ENCODE results near the gene ZNF185.

Gene ZNF185

DNA sequence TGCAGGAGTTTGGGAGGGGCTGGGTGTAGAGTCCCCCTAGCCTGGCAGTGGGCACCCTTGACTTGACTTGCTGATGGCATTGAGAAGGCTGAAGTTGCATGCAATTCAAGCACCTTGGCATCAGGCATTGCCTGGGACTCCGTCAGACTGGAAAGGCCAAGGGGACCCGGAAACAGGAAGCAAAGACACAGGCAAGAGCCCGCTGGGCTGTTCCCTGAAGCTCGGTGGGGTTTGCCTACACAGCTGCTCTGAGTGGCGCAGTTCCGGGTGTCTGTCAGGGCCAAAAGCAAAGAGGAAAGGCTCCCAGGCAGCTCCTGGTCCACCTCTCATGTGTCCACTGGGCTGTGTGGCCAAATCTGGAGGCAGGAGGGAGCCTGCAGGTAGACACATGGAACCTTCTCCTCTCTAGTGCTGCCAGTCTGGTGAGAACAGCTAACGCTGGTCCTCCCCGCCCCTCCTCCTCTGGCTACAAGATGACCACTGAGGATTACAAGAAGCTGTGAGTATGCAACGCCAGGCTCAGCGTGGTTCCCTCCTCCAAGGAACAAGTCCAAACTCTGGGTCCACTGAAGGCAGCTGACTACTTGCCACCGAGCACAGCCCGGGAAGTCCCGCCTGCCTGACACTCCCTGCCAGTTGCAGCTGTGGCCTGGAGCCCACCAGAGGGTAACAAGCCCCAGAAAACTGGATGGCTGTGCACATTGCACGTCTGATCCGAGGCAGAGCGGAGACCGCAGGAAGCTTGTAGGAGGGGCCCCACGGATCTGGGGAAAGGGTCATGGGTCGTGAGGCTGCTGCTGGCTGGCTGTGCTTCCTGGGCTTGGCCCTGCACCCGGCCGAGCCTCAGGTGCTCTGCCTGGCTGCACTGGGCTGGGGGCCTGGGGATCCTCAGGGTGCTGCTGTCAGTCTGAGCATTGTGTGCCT is 20.1 kb downstream of the ZNF185 start:
- no peak for ATAC-seq

DNA sequence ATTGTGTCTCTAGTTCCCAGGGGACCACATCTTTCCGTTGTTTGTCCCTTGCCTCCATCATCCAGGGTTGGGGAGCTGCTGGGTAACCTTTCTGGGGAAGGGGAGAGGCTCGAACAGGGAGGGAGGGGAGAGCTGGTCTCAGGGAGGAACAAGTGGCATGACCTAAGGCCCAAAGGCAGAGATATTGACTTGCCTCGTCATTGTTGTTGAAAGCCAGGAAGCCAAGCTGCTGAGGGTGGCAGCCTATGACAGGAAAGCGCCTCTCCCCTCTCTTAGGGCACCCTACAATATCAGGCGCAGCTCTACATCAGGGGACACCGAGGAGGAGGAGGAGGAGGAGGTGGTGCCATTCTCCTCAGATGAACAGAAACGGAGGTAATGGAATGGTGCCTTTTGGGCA is 20.8 kb downstream of the ZNF185 start:
- no peak for ATAC-seq

DNA sequence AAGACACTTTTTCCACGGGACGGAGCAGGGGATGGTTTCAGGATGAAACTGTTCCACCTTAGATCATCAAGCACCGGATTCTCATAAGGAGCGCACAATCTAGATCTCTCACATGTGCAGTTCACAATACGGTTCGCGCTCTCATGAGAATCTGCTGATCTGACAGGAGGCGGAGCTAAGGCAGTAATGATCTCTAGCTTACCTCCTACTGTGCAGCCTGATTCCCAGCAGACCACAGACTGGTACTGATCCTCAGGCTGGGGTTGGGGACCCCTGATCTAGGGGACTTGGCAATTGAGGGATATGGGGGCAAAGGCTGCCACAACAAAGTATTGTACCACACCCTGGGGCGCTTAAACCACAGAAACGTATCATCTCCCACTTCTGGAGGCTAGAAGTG is 25.7 kb downstream of the ZNF185 start:
- ATAC-seq, result no peak

DNA sequence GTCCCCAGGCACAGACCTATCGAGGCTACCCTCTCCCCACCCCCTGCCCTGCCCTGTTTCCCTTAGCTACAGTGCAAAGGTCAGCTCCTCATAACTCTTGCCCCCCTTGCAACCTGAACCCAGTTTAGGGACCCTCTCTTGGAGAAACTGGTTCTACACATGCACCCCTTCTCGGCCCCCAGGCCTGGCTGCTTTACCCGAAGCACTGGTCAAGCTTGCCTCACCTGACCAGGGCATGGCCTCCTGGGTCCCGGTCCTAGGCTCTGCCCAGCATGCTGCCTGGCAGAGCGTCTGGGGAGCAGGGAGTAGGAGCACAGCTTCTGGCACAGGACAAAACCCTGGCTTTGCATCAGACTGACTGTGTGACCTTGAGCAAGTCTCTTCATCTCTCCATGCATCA is 28.0 kb downstream of the ZNF185 start:
- no peak for ATAC-seq

GRCh38 chrX:152926279-152926678 is 28.4 kb downstream of the ZNF185 start:
- peak; percentile 80 to 89 for ATAC-seq

DNA sequence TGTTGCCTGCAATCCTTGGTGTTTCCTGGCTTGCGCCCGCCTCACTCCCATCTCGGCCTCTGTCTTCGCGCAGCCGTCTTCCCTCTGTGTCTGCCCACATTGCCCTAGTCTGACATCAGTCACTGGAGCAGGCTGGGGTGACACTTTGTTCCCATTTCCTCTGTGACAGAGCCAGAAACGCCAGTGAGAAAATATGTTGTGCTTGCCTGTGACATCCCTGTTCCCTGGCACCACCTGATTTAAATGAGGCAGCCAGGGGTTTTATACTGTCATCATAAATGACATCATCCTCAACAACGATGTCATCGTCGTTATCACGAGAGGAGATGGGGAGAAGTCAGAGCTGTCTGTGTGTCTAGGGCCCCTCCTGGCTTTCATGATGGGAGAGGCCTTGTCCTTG is 29.1 kb downstream of the ZNF185 start:
- no peak for ATAC-seq

- ATAC-seq, result no peak
Observed at GRCh38 chrX:152927858-152928760, 30.2 kb downstream of the ZNF185 start.

DNA sequence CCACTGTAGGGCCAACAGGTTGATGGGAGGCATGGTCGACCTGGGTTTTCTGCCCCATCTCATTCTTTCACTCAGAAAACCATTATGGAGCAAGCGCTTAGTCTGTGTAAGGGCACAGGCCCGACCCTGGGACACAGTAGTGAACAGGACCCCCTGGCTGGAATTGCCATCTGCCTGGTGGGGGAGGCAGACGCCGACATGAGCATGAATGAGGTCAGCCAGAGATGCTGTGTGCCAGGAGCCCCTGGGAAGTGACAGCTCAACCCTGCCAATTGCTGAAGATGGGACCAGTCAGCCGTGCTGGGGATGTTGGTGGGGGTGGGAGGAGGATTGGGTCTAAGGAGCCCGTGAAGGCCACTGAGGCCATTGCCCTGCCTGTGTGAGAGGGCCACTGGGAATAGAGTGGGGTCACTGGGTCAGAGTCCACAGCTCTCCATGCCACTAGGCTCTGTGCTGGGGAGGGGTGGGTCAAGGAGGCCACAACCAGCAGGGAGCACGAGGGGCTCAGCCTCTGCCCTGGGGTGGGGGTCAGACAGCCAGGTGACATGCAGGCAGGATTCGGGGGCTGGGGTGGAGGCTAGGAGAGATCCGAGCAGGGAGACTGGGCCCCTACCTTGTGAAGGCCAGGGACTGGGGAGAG is 31.0 kb downstream of the ZNF185 start:
- no peak for ATAC-seq

GRCh38 chrX:152929898-152930297 is 32.0 kb downstream of the ZNF185 start:
- ATAC-seq, result no peak

GRCh38 chrX:152930516-152930915 is 32.6 kb downstream of the ZNF185 start:
- no peak for ATAC-seq

DNA sequence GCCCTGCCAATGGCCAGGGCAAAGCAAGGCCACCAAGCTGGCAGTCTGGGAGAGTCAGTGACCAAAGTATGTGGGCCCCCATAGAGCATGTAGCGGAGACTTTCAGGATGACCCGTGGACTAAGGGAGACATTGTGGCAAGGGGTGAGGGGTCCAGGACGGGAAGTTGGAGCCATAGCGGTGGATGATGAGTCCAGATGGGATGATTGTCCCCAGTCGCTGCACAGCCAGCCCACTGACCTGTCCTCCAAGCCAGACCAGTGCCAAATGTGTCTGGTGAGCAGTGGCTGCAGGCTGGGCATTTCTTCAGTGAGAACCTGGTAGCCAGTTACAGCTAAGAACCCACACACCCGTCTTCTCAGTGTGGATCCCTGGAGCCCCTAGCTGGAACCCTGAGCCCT is 34.3 kb downstream of the ZNF185 start:
- no peak for ATAC-seq

- no peak for ATAC-seq
Observed at GRCh38 chrX:152932598-152933175, 34.8 kb downstream of the ZNF185 start.

GRCh38 chrX:152936306-152936705 is 38.4 kb downstream of the ZNF185 start:
- ATAC-seq, result no peak

DNA sequence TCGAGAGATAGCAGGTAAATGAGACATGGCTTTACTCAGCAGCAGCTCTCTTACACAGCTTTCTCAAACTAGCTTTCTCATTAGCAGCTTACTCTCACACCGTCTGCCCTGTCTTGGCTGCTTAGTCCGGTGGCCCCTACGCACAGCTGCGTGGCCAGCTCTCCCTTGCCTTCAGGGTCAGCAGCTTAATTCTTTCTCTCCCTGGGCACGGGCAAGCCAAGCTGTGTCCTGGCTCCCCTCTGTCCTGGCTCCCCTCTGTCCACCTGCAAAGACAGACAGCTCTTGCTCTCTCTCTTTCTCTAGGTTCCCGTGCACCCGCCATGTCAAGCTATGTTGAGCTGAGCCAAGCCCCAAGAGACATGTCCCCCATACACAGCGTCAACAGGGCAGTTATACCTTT is 39.4 kb downstream of the ZNF185 start:
- no peak for ATAC-seq

DNA sequence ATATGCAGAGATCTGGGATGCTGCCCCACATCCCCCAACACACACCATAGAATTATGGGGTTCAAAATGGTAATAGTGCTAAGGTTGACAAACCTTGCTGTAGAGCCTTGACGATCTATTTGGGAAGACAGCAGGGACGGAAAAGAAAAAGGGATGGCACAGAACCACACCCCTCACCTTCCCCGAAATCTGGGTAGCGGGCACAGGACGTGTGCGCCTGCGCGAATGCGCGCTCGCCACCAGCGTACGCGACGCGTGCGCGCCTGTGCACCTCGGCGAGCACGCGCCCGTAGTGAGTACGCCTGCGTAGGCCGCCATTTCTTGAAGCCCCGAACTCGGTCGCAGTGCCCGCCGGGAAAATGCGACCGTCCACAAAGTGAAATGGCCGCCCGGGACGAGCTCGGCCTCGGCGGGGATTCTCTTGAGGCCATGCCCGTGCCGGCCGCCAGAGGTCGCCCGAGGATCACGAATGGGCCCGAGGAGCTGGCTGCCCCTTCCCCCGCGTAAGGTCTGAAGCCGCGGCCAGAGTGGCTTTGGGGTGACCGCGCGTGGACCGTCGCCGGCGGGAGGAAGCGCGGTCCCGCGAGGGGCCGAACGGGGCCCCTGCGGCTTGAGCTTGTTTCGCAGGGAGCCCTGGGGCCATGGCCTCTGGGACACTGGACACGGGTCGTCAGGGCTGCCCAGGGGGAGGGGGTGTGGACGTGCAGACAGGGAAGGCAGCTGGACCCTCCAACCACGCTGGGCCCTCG is 43.6 kb downstream of the ZNF185 start:
- ATAC-seq, result peak; percentile 95

DNA sequence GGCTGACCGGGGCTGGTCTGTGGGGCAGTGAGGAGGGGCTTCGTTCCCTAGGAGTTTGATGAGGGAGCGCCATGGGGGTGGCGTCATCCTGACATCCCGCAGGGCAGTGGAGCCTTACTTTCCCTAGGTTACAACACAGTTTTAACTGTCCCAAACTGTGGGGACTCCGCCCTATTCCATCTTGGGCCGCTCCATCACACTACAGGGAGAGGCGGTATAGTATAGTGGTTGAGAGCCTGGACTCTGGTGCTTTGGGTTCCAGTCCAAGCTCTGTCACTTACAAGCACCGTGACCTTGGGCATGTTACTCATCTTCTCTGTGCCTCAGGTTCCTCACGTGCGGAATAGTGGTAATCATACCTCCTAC is 44.2 kb downstream of the ZNF185 start:
- no peak for ATAC-seq

DNA sequence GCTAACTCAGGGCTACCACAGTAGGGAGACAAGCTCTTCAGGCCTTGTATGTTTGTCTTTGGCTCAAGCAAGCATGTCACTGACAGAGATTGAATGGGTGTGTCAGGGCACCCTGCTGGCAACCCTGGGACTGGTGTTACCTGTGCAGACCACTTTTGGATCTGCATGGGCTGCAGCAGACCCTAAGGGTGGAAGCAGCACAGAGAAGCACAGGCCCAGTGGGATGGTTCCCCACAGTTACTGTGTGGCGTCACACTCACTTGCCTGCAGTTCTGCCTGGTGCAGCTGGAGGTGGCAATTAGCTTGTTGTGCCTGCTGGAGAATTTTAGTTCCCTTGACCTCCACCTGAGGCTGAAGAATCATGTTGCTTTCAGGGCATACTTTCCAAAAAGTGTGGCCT is 46.0 kb downstream of the ZNF185 start:
- ATAC-seq, result no peak

DNA sequence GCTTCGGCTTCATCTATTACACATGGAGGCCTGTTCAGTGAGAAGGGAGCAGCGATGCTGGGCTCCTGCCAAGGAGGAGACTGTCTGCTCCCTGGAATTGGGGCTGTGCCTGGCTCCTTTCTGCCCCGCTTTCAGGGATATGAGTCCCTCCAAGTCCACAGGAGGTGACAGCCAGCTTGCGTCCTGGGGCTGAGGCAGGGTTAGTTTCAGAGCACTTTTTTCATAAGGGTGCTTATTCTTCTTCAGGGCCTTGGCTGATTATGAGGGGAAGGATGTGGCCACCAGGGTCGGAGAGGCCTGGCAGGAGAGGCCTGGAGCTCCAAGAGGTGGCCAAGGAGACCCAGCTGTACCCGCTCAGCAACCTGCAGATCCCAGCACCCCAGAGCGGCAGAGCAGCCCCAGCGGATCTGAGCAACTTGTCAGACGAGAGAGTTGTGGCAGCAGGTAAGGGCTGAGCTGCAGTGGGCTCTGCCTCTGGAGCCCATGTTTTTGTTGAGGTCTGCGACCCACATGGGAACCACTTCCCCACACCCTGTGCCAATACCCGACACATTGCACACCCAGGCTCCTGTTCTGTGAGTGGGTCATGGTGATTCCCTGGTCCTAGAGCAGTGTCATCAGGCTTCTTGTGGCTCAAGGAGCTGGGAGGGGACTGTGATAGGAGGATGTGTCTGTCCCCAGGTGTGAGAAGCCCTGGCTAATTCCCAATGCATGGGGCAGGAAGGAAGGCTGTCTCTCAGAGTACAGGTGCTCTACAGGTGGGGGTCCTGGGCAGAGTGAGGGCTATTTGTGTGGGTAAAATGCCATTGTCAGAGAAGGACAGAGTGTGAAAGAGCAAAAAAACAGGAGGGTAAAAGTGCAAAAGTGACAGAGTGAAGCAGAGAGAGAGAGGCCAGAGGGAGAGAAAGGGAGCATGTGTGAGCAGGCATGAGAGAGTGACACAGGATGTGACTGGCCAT is 47.4 kb downstream of the ZNF185 start:
- no peak for ATAC-seq

GRCh38 chrX:152946681-152947080 is 48.8 kb downstream of the ZNF185 start:
- ATAC-seq, result no peak
